ENCODE results near the gene ZNF512.

- TF ChIP-seq, protein P1, sequence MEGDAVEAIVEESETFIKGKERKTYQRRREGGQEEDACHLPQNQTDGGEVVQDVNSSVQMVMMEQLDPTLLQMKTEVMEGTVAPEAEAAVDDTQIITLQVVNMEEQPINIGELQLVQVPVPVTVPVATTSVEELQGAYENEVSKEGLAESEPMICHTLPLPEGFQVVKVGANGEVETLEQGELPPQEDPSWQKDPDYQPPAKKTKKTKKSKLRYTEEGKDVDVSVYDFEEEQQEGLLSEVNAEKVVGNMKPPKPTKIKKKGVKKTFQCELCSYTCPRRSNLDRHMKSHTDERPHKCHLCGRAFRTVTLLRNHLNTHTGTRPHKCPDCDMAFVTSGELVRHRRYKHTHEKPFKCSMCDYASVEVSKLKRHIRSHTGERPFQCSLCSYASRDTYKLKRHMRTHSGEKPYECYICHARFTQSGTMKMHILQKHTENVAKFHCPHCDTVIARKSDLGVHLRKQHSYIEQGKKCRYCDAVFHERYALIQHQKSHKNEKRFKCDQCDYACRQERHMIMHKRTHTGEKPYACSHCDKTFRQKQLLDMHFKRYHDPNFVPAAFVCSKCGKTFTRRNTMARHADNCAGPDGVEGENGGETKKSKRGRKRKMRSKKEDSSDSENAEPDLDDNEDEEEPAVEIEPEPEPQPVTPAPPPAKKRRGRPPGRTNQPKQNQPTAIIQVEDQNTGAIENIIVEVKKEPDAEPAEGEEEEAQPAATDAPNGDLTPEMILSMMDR (IDR thresholded peaks at IDR 0.05), result no peak
- TF ChIP-seq POLR2AphosphoS5 (IDR thresholded peaks at IDR 0.05) (no peak), POLR2A (IDR thresholded peaks at IDR 0.05) (no peak)
These were observed 11.6 kb upstream of the ZNF512 start for GRCh38 chr2:27571197-27571596.

Data from upper lobe of left lung (tissue), 4 donors.